Smooth muscle cell (in vitro differentiated cells): ENCODE data around the gene LCE2D. TPM values are rescaled to one million over a fixed set of nuclear protein-coding genes. Genes with fewer than 3 reads are reported as not detected.
"Not testable (repeated sequence)": the region's sequence is repeated elsewhere in the genome, so short reads cannot be mapped to it uniquely, and the experiment has no call there.

Experiments
- DNase-seq: peaks from one replicate; lab custom pipeline; 2025; ENCODE audit not compliant: unreplicated experiment; lab: John Stamatoyannopoulos, UW
- H2AFZ ChIP-seq: fragments of 200-600 bp; sonication (generic); 2 replicates; pipeline ENCODE4 v1.6.0; 2016; ENCODE audit warnings: antibody characterized with exemption, low read depth, mild to moderate bottlenecking
- H3F3A ChIP-seq: fragments of 200-600 bp; sonication (generic); 2 replicates; pipeline ENCODE4 v1.6.0; 2017; ENCODE audit warnings: antibody characterized with exemption, low read depth
- H3K27ac ChIP-seq: fragments of 200-600 bp; sonication (generic); 2 replicates; pipeline ENCODE4 v1.5.1; 2016; ENCODE audit warnings: low read depth, mild to moderate bottlenecking
- H3K27me3 ChIP-seq: fragments of 200-600 bp; sonication (generic); 2 replicates; pipeline ENCODE4 v1.6.1; 2016; ENCODE audit warnings: low read depth, mild to moderate bottlenecking
- H3K36me3 ChIP-seq: fragments of 200-600 bp; sonication (generic); 2 replicates; pipeline ENCODE4 v1.5.1; 2016; ENCODE audit warnings: low read depth
- H3K4me1 ChIP-seq: fragments of 200-600 bp; sonication (generic); 2 replicates; pipeline ENCODE4 v1.5.1; 2016; ENCODE audit warnings: low read depth
- H3K4me2 ChIP-seq: fragments of 200-600 bp; sonication (generic); 2 replicates; pipeline ENCODE4 v1.6.0; 2016; ENCODE audit warnings: mild to moderate bottlenecking
- H3K4me3 ChIP-seq: fragments of 200-600 bp; sonication (generic); 2 replicates; pipeline ENCODE4 v1.5.1; 2016; ENCODE audit warnings: mild to moderate bottlenecking
- H3K79me2 ChIP-seq: fragments of 200-600 bp; sonication (generic); 2 replicates; pipeline ENCODE4 v1.6.0; 2016; ENCODE audit warnings: low read depth, mild to moderate bottlenecking
- H3K9ac ChIP-seq: fragments of 200-600 bp; sonication (generic); 2 replicates; pipeline ENCODE4 v1.6.0; 2016; ENCODE audit warnings: low read depth
- H3K9me3 ChIP-seq: fragments of 200-600 bp; sonication (generic); replicated peaks from 2 replicates; pipeline ENCODE4 v1.5.1; 2016; ENCODE audit warnings: low read depth
- H4K20me1 ChIP-seq: fragments of 200-600 bp; sonication (generic); 2 replicates; pipeline ENCODE4 v1.6.0; 2016; ENCODE audit warnings: low read depth
- CTCF ChIP-seq: fragments of 200-600 bp; sonication (generic); IDR thresholded peaks from 2 replicates; pipeline ENCODE4 v1.5.1; 2017; ENCODE audit warnings: borderline replicate concordance, mild to moderate bottlenecking, antibody characterized with exemption; ENCODE audit not compliant: insufficient read depth, poor library complexity, severe bottlenecking
- WGBS: methylation state at CpG from one replicate; pipeline ENCODE4 v1.1.7; 2016; ENCODE audit warnings: low lambda C conversion rate; 5-methylcytosine and 5-hydroxymethylcytosine counted together
- polyA plus RNA-seq: library from polyadenylated mRNA; unstranded; fragments of >200 nt; fragmentation: Nextera tagmentation; extraction: Ambion mirVana; gene quantifications from 2 replicates; pipeline ENCODE4 v1.2.1, GENCODE V29; 2016
- total RNA-seq: library from RNA; depleted of rRNA; stranded (reverse); fragments of >200 nt; gene quantifications from 2 replicates; pipeline ENCODE4 v1.2.3, GENCODE V29; 2014

The LCE2D gene
- total and polyA plus RNA-seq, 2 experiments from 2014 or later, result not detected

- no peak overlapping the region for H3K27ac ChIP-seq
- no peaks in the 10 kb centered on the region for H3K4me1 ChIP-seq
- TF ChIP-seq CTCF, result no peak
- H3K79me2 ChIP-seq, result no peaks in the 10 kb centered on the region
- peaks cover 7% of the 10 kb centered on the region for H3K9me3 ChIP-seq
- no peak overlapping the region for H3K4me2 ChIP-seq
- H2AFZ ChIP-seq, result no peak overlapping the region
- H3F3A ChIP-seq, result no peaks in the 10 kb centered on the region
- no peaks in the 10 kb centered on the region for H4K20me1 ChIP-seq
- DNase-seq, result no peak
- no peaks in the 10 kb centered on the region for H3K36me3 ChIP-seq
- H3K4me3 ChIP-seq, result no peak overlapping the region
- 60% methylated on average over 2 of the region's 2 CpGs for WGBS
- H3K9ac ChIP-seq, result no peak overlapping the region
- H3K27me3 ChIP-seq, result no peaks in the 10 kb centered on the region
Observed at GRCh38 chr1:152656459-152656858, 6.7 kb upstream of the LCE2D start.

GRCh38 chr1:152657677-152658076 lies 5.5 kb upstream of the LCE2D start:
- WGBS, result 65% methylated on average over 4 of the region's 4 CpGs
- no peaks in the 10 kb centered on the region for H3K36me3 ChIP-seq
- TF ChIP-seq CTCF, result no peak

GRCh38 chr1:152658649-152659048 lies 4.5 kb upstream of the LCE2D start:
- no peak overlapping the region for H3K9ac ChIP-seq
- H3K27me3 ChIP-seq, result no peaks in the 10 kb centered on the region
- no peak overlapping the region for H3K27ac ChIP-seq
- H3K79me2 ChIP-seq, result no peaks in the 10 kb centered on the region
- H3K4me1 ChIP-seq, result no peaks in the 10 kb centered on the region
- no peaks in the 10 kb centered on the region for H4K20me1 ChIP-seq
- H2AFZ ChIP-seq, result no peak overlapping the region
- no peak overlapping the region for H3K4me3 ChIP-seq
- no peaks in the 10 kb centered on the region for H3K9me3 ChIP-seq
- no peak overlapping the region for H3K4me2 ChIP-seq
- WGBS, result 57% methylated on average over 3 of the region's 3 CpGs
- no peak for DNase-seq
- no peaks in the 10 kb centered on the region for H3K36me3 ChIP-seq
- TF ChIP-seq CTCF, result no peak
- H3F3A ChIP-seq, result no peaks in the 10 kb centered on the region

More at GRCh38 chr1:152657677-152658076, 5.5 kb upstream of the LCE2D start:
- peaks cover 4% of the 10 kb centered on the region for H3K9me3 ChIP-seq
- H3K79me2 ChIP-seq, result no peaks in the 10 kb centered on the region
- H2AFZ ChIP-seq, result no peak overlapping the region
- H3K4me3 ChIP-seq, result no peak overlapping the region
- no peak overlapping the region for H3K27ac ChIP-seq
- H3K27me3 ChIP-seq, result no peaks in the 10 kb centered on the region
- H4K20me1 ChIP-seq, result no peaks in the 10 kb centered on the region
- no peak overlapping the region for H3K4me2 ChIP-seq
- no peaks in the 10 kb centered on the region for H3K4me1 ChIP-seq
- no peak for DNase-seq
- no peaks in the 10 kb centered on the region for H3F3A ChIP-seq
- H3K9ac ChIP-seq, result no peak overlapping the region

GRCh38 chr1:152666171-152666570 lies 3.0 kb downstream of the LCE2D start:
- H3K9me3 ChIP-seq, H3K36me3 ChIP-seq, H4K20me1 ChIP-seq, H3F3A ChIP-seq, H3K27ac ChIP-seq, DNase-seq, H3K79me2 ChIP-seq, H3K4me3 ChIP-seq, H3K9ac ChIP-seq, H3K4me1 ChIP-seq, H2AFZ ChIP-seq, H3K4me2 ChIP-seq, H3K27me3 ChIP-seq: not testable (repeated sequence)
- WGBS, result 63% methylated on average over 1 of the region's 1 CpG
